Erythroblast (primary cell): Measurements from ENCODE around the gene PRICKLE1.

Experiments
- GATA1 ChIP-seq: IDR thresholded peaks from 2 replicates; pipeline ENCODE4 v1.6.1; 2011; ENCODE audit warnings: low read depth, mild to moderate bottlenecking, control low read depth, low read length, moderate library complexity
- POLR2A ChIP-seq: IDR thresholded peaks from 2 replicates; pipeline ENCODE4 v1.6.1; 2011; ENCODE audit warnings: mild to moderate bottlenecking, low read length

DNA sequence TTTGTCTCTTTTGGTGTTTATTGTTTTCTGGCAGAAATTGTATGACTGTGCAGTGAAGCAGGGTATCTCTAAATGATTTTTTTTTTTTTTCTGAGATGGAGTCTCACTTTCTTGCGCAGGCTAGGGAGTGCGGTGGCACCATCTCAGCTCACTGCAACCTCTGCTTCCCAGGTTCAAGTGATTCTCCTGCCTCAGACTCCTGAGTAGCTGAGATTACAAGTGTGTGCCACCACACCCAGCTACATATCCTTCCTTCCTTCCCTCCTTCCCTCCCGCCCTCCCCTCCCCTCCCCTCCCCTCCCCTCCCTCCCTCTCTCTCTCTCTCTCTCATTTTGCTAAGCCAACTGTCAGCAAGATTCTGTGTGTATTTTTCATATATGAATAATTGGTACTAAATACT is 169.2 kb downstream of the PRICKLE1 start:
- TF ChIP-seq POLR2A (no peak), GATA1 (no peak)
